GM23248 (cell line): ENCODE data around the gene IL36B. TPM values are rescaled to one million over a fixed set of nuclear protein-coding genes. Genes with fewer than 3 reads are reported as not detected.
"Not testable (repeated sequence)": the region's sequence is repeated elsewhere in the genome, so short reads cannot be mapped to it uniquely, and the experiment has no call there.

Experiments
- DNase-seq: peaks from one replicate; pipeline ENCODE4 v3.0.0-alpha.2; 2015
- H2AFZ ChIP-seq: fragments of 200-600 bp; sonication (generic); 2 replicates; pipeline ENCODE4 v1.6.1; 2016; ENCODE audit warnings: antibody characterized with exemption
- H3F3A ChIP-seq: fragments of 200-600 bp; sonication (generic); 2 replicates; pipeline ENCODE4 v1.6.1; 2016; ENCODE audit warnings: mild to moderate bottlenecking, antibody characterized with exemption, mixed run types; ENCODE audit not compliant: insufficient read depth
- H3K27ac ChIP-seq: fragments of 200-600 bp; sonication (generic); 2 replicates; pipeline ENCODE4 v1.5.1; 2016; ENCODE audit warnings: mild to moderate bottlenecking
- H3K27me3 ChIP-seq: fragments of 200-600 bp; sonication (generic); replicated peaks from 2 replicates; pipeline ENCODE4 v1.6.1; 2016; ENCODE audit warnings: mild to moderate bottlenecking; ENCODE audit not compliant: insufficient read depth
- H3K36me3 ChIP-seq: fragments of 200-600 bp; sonication (generic); 2 replicates; pipeline ENCODE4 v1.6.1; 2016; ENCODE audit warnings: low read depth, mild to moderate bottlenecking
- H3K4me1 ChIP-seq: fragments of 200-600 bp; sonication (generic); 2 replicates; pipeline ENCODE4 v1.6.1; 2016; ENCODE audit warnings: mild to moderate bottlenecking; ENCODE audit not compliant: insufficient read depth
- H3K4me2 ChIP-seq: fragments of 200-600 bp; sonication (generic); one replicate; pipeline ENCODE4 v1.6.1; 2016; ENCODE audit warnings: mild to moderate bottlenecking; ENCODE audit not compliant: unreplicated experiment
- H3K4me3 ChIP-seq: fragments of 200-600 bp; sonication (generic); 2 replicates; pipeline ENCODE4 v1.5.1; 2016; ENCODE audit warnings: mild to moderate bottlenecking
- H3K79me2 ChIP-seq: fragments of 200-600 bp; sonication (generic); 2 replicates; pipeline ENCODE4 v1.6.1; 2016; ENCODE audit warnings: mild to moderate bottlenecking; ENCODE audit not compliant: insufficient read depth
- H3K9ac ChIP-seq: fragments of 200-600 bp; sonication (generic); 2 replicates; pipeline ENCODE4 v1.6.1; 2016; ENCODE audit warnings: mild to moderate bottlenecking
- H3K9me2 ChIP-seq: fragments of 200-600 bp; sonication (generic); 2 replicates; pipeline ENCODE4 v1.6.1; 2016; ENCODE audit warnings: mixed run types, mild to moderate bottlenecking, moderate library complexity; ENCODE audit not compliant: insufficient read depth
- H3K9me3 ChIP-seq: fragments of 200-600 bp; sonication (generic); one replicate; pipeline ENCODE4 v1.6.1; 2017; ENCODE audit warnings: low read depth
- H4K20me1 ChIP-seq: fragments of 200-600 bp; sonication (generic); 2 replicates; pipeline ENCODE4 v1.6.0; 2016; ENCODE audit not compliant: insufficient read depth
- EZH2 ChIP-seq: fragments of 200-600 bp; sonication (generic); IDR thresholded peaks from 2 replicates; pipeline ENCODE4 v1.6.1; 2018; ENCODE audit warnings: antibody characterized with exemption, mild to moderate bottlenecking; ENCODE audit not compliant: insufficient read depth, poor library complexity, severe bottlenecking
- EZH2phosphoT487 ChIP-seq: fragments of 200-600 bp; sonication (generic); IDR thresholded peaks from 2 replicates; pipeline ENCODE4 v1.6.1; 2018; ENCODE audit warnings: antibody characterized with exemption, moderate library complexity, mild to moderate bottlenecking, low read depth; ENCODE audit not compliant: insufficient read depth
- WGBS, 2 experiments: methylation state at CpG; one replicate each; pipeline ENCODE4 v1.1.6; 2015 to 2017; ENCODE audit warnings: low lambda C conversion rate in 2 of 2, low coverage in 1 of 2; ENCODE audit errors: missing lambda C conversion rate in 2 of 2; 5-methylcytosine and 5-hydroxymethylcytosine counted together
- in situ Hi-C: fragments of 300-500 bp; cut with MboI; formaldehyde crosslinking; loops from 2 replicates; pipeline ENCODE4 v1.15.0; 2020
- polyA plus RNA-seq: library from polyadenylated mRNA; unstranded; fragments of >200 nt; fragmentation: Nextera tagmentation; extraction: Ambion mirVana; gene quantifications from 2 replicates; pipeline ENCODE4 v1.2.1, GENCODE V29; 2016
- total RNA-seq: library from RNA; depleted of rRNA; stranded (reverse); fragments of >200 nt; shearing (Covaris generic); gene quantifications from 2 replicates; pipeline ENCODE4 v1.2.3, GENCODE V29; 2014; rRNA removed

Gene IL36B
- total RNA-seq, result not detected in 2 replicates
- polyA plus RNA-seq, result not detected in 2 replicates

GRCh38 chr2:113052396-113052917, at the start of gene IL36B:
Gene IL36B, minus strand, starts transcription at chr2:113052867.
- Histone ChIP-seq H3K27ac (no peak within 1 kb of the TSS), H4K20me1 (no peaks in the 10 kb centered on the region), H3K4me1 (no peaks in the 10 kb centered on the region), H3K4me3 (no peak within 1 kb of the TSS), H3K79me2 (no peaks in the 10 kb centered on the region), H3K4me2 (no peak within 1 kb of the TSS), H3K9me3 (no peaks in the 10 kb centered on the region), H3K27me3 (peaks cover 23% of the 10 kb centered on the region), H3K9me2 (no peaks in the 10 kb centered on the region), H2AFZ (no peak within 1 kb of the TSS), H3K9ac (no peak within 1 kb of the TSS), H3K36me3 (no peaks in the 10 kb centered on the region), H3F3A (no peaks in the 10 kb centered on the region)
- in situ Hi-C loops, result no loop called here
- 25 to 31% methylated on average over 6 of the region's 6 CpGs for WGBS, 2 experiments
- no peak for TF ChIP-seq EZH2phosphoT487
- TF ChIP-seq EZH2, result no peak
- no peak for DNase-seq

GRCh38 chr2:113102133-113102532, 49.5 kb upstream of the IL36B start:
- Histone ChIP-seq H3K9me3 (no peaks in the 10 kb centered on the region), H3K4me2 (no peak overlapping the region), H3K27ac (no peak overlapping the region), H4K20me1 (no peaks in the 10 kb centered on the region), H3F3A (peaks cover 17% of the 10 kb centered on the region), H3K4me1 (peaks cover 13% of the 10 kb centered on the region; the same call in 1 of the 2 replicates), H3K4me3 (no peak overlapping the region), H3K9ac (no peak overlapping the region), H3K36me3 (no peaks in the 10 kb centered on the region), H3K79me2 (no peaks in the 10 kb centered on the region), H3K27me3 (no peaks in the 10 kb centered on the region), H3K9me2 (0 out of 2 replicates have a peak, but pooled peaks cover 4% of the 10 kb centered on the region), H2AFZ (no peak overlapping the region)
- no peak for TF ChIP-seq EZH2phosphoT487
- no peak for TF ChIP-seq EZH2
- in situ Hi-C loops, result no loop called here
- 90 to 95% methylated on average over 2 of the region's 2 CpGs for WGBS, 2 experiments
- DNase-seq, result no peak

- Histone ChIP-seq H3K79me2 (no peaks in the 10 kb centered on the region), H3K9me2 (0 out of 2 replicates have a peak, but pooled peaks cover 3% of the 10 kb centered on the region), H3K9me3 (no peaks in the 10 kb centered on the region), H3K27me3 (peaks cover 19% of the 10 kb centered on the region; the same call in 1 of the 2 replicates), H3K9ac (no peak overlapping the region), H3K4me2 (no peak overlapping the region), H3K36me3 (no peaks in the 10 kb centered on the region), H3K4me3 (no peak overlapping the region), H2AFZ (no peak overlapping the region), H3K4me1 (no peaks in the 10 kb centered on the region), H3F3A (peaks cover 2% of the 10 kb centered on the region), H4K20me1 (no peaks in the 10 kb centered on the region), H3K27ac (no peak overlapping the region)
- DNase-seq, result no peak
- in situ Hi-C loops, result no loop called here
- WGBS, 2 experiments, result 83% methylated on average over 6 of the region's 6 CpGs
- TF ChIP-seq EZH2phosphoT487, result no peak
- no peak for TF ChIP-seq EZH2
Observed at GRCh38 chr2:113098532-113098931, 45.9 kb upstream of the IL36B start.

- Histone ChIP-seq H3F3A (no peaks in the 10 kb centered on the region), H3K36me3 (no peaks in the 10 kb centered on the region), H3K9ac (no peak overlapping the region), H3K9me2 (no peaks in the 10 kb centered on the region), H4K20me1 (no peaks in the 10 kb centered on the region), H3K79me2 (no peaks in the 10 kb centered on the region), H3K4me1 (no peaks in the 10 kb centered on the region), H3K27ac (no peak overlapping the region), H3K9me3 (no peaks in the 10 kb centered on the region), H3K27me3 (peaks cover 24% of the 10 kb centered on the region; the same call in 1 of the 2 replicates), H3K4me3 (no peak overlapping the region), H2AFZ (no peak overlapping the region), H3K4me2 (no peak overlapping the region)
- 62 to 63% methylated on average over 4 of the region's 4 CpGs for WGBS, 2 experiments
- TF ChIP-seq EZH2 (no peak), EZH2phosphoT487 (no peak)
- no peak for DNase-seq
- in situ Hi-C loops, result no loop called here
Observed at GRCh38 chr2:113098041-113098440, 45.4 kb upstream of the IL36B start.

- in situ Hi-C loops, H3K9ac ChIP-seq: not testable (repeated sequence)
Observed at GRCh38 chr2:113096842-113097618, 44.4 kb upstream of the IL36B start.

GRCh38 chr2:113096306-113096705, 43.6 kb upstream of the IL36B start:
- H3K27me3 ChIP-seq, result peaks cover 28% of the 10 kb centered on the region; the same call in 1 of the 2 replicates
- H4K20me1 ChIP-seq, H3K36me3 ChIP-seq, H3K4me3 ChIP-seq, H3K4me2 ChIP-seq, H3K9me2 ChIP-seq, DNase-seq, H3F3A ChIP-seq, in situ Hi-C loops, H3K9me3 ChIP-seq, H3K4me1 ChIP-seq, H3K9ac ChIP-seq, H2AFZ ChIP-seq, H3K79me2 ChIP-seq, H3K27ac ChIP-seq: not testable (repeated sequence)
- 74 to 75% methylated on average over 11 to 14 of the region's 14 CpGs for WGBS, 2 experiments

More at GRCh38 chr2:113096842-113097618, 44.4 kb upstream of the IL36B start:
- H3K9me3 ChIP-seq, H3K79me2 ChIP-seq, H3K36me3 ChIP-seq, H3K4me1 ChIP-seq, DNase-seq, H3K27ac ChIP-seq, H3F3A ChIP-seq, H3K4me2 ChIP-seq, H2AFZ ChIP-seq, H3K9me2 ChIP-seq, H3K4me3 ChIP-seq, H4K20me1 ChIP-seq: not testable (repeated sequence)
- H3K27me3 ChIP-seq, result peaks cover 26% of the 10 kb centered on the region; the same call in 1 of the 2 replicates
- WGBS, 2 experiments, result 8 to 29% methylated on average over 2 of the region's 2 CpGs
